Suprapubic skin (tissue), 4 donors: ENCODE data around the gene NLRC5. TPM values are rescaled to one million over a fixed set of nuclear protein-coding genes. Genes with fewer than 3 reads are reported as not detected.

Source experiments
- DNase-seq, 2 donors: peaks; one replicate each; pipeline ENCODE4 v3.0.0-alpha.2; 2019; ENCODE audit warnings: low spot score in 2 of 2
- H3K27ac ChIP-seq: fragments of 200-600 bp; sonication (generic); one replicate; pipeline ENCODE4 v1.5.1; 2019
- H3K27me3 ChIP-seq: fragments of 200-600 bp; sonication (generic); one replicate; pipeline ENCODE4 v1.5.1; 2019
- H3K36me3 ChIP-seq: fragments of 200-600 bp; sonication (generic); one replicate; pipeline ENCODE4 v1.5.1; 2019
- H3K4me1 ChIP-seq: fragments of 200-600 bp; sonication (generic); one replicate; pipeline ENCODE4 v1.5.1; 2019
- H3K4me3 ChIP-seq: fragments of 200-600 bp; sonication (generic); one replicate; pipeline ENCODE4 v1.5.1; 2019; ENCODE audit warnings: mild to moderate bottlenecking
- H3K9me3 ChIP-seq: fragments of 200-600 bp; sonication (generic); one replicate; pipeline ENCODE4 v1.5.1; 2019
- EP300 ChIP-seq: sonication (generic); formaldehyde crosslinking; IDR thresholded peaks from one replicate; pipeline ENCODE4 v1.6.1; 2017; ENCODE audit warnings: antibody characterized with exemption
- POLR2A ChIP-seq, 2 donors: fragments of 450-650 bp; IDR thresholded peaks; one replicate each; pipeline ENCODE4 v1.6.1; 2017; ENCODE audit warnings: antibody characterized with exemption in 2 of 2, mild to moderate bottlenecking in 2 of 2, moderate library complexity in 2 of 2
- POLR2AphosphoS5 ChIP-seq, 3 donors: sonication (generic); formaldehyde crosslinking; IDR thresholded peaks; one replicate each; pipeline ENCODE4 v1.6.1; 2017; ENCODE audit warnings: antibody characterized with exemption in 3 of 3
- WGBS: methylation state at CpG from one replicate; pipeline ENCODE4 v1.1.5; 2018; 5-methylcytosine and 5-hydroxymethylcytosine counted together
- total RNA-seq, 4 donors: library from RNA; depleted of rRNA; stranded (reverse); fragments of >200 nt; gene quantifications; one replicate each; pipeline ENCODE4 v1.1.0, GENCODE V29; 2016
- TF ChIP-seq, protein P1 (sequence below), 2 donors: fragments of 200-600 bp in 1 of 2; fragments of 450-650 bp in 1 of 2; sonication (generic) in 1 of 2; IDR thresholded peaks; one replicate each; pipeline ENCODE4 v1.5.1; 2016 to 2019; ENCODE audit warnings: antibody characterized with exemption in 2 of 2, mild to moderate bottlenecking in 1 of 2, moderate library complexity in 1 of 2

Gene NLRC5
- total RNA-seq, 4 donors from 2014 or later, result 36.9 to 133 (median 54.4) TPM

DNA sequence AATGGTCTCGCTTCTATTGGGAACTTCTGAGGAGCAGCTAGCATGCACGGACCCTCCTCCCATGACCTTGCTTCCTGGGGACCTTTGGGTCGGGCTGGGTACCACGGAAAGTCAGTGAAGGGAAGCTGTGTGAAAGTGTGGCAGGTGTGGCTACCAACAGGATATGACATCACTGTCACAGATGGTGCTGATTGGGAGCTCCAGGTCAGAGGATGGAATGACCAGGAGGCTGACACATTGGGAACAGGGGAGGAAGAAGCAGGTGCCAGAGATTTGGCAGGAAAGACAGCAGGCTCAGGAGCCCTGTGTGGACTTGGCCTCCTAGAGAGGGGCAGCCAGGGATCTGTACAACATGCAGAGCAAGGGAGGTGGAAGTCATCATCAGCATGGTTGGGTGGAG is 137.1 kb downstream of the NLRC5 start:
- Histone ChIP-seq H3K4me3 (no peak overlapping the region), H3K4me1 (no peaks in the 10 kb centered on the region), H3K27me3 (no peaks in the 10 kb centered on the region), H3K36me3 (peaks cover 16% of the 10 kb centered on the region), H3K9me3 (no peaks in the 10 kb centered on the region), H3K27ac (no peak overlapping the region)
- no peak for DNase-seq
- 100% methylated on average over 4 of the region's 4 CpGs for WGBS
- no peak for TF ChIP-seq POLR2AphosphoS5 (IDR thresholded peaks at IDR 0.05)
- TF ChIP-seq POLR2A (IDR thresholded peaks at IDR 0.05), result no peak
- no peak for TF ChIP-seq EP300
- TF ChIP-seq, protein P1, sequence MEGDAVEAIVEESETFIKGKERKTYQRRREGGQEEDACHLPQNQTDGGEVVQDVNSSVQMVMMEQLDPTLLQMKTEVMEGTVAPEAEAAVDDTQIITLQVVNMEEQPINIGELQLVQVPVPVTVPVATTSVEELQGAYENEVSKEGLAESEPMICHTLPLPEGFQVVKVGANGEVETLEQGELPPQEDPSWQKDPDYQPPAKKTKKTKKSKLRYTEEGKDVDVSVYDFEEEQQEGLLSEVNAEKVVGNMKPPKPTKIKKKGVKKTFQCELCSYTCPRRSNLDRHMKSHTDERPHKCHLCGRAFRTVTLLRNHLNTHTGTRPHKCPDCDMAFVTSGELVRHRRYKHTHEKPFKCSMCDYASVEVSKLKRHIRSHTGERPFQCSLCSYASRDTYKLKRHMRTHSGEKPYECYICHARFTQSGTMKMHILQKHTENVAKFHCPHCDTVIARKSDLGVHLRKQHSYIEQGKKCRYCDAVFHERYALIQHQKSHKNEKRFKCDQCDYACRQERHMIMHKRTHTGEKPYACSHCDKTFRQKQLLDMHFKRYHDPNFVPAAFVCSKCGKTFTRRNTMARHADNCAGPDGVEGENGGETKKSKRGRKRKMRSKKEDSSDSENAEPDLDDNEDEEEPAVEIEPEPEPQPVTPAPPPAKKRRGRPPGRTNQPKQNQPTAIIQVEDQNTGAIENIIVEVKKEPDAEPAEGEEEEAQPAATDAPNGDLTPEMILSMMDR (IDR thresholded peaks at IDR 0.05), result no peak

DNA sequence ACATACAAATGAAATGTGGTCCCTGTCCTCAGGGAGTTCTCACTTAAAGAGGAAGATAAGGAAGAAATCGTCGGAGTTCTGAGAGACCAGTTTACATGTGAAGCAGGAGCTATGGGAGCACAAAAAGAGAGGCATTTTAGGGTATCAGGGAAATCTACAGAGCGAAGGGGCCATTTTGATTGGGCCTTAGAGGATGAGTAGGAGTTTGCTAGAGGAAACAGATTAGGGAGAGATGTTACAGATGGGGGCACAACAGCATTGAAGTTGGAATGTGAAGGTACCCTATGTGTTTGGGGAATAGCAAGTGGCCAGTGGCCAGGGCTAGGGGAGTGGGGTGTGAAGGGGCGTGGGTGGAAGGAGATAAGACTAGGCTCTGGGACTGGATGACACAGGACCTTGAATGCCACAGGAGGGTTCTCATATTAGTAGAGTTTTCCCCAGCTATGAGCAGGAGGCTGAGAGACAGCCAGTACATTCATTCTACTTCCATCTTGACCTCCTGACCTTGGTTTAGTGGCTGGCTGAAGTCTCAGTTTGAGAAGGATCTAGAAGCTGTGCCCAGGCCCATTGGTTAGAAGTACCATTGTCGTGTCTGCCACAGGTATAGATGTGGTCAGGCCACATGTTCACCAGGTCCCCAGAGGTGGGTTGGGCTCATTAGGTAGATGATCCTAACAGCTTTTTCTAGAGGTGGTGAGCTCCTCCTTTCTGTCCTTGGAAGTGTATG is 137.8 kb downstream of the NLRC5 start:
- Histone ChIP-seq H3K36me3 (peaks cover 8% of the 10 kb centered on the region), H3K27ac (no peak overlapping the region), H3K27me3 (no peaks in the 10 kb centered on the region), H3K9me3 (no peaks in the 10 kb centered on the region), H3K4me1 (no peaks in the 10 kb centered on the region), H3K4me3 (no peak overlapping the region)
- WGBS, result 87% methylated on average over 5 of the region's 5 CpGs
- TF ChIP-seq POLR2AphosphoS5 (IDR thresholded peaks at IDR 0.05) (no peak), EP300 (no peak), POLR2A (IDR thresholded peaks at IDR 0.05) (no peak)
- TF ChIP-seq, protein P1 (IDR thresholded peaks at IDR 0.05), result no peak
- DNase-seq, result no peak

DNA sequence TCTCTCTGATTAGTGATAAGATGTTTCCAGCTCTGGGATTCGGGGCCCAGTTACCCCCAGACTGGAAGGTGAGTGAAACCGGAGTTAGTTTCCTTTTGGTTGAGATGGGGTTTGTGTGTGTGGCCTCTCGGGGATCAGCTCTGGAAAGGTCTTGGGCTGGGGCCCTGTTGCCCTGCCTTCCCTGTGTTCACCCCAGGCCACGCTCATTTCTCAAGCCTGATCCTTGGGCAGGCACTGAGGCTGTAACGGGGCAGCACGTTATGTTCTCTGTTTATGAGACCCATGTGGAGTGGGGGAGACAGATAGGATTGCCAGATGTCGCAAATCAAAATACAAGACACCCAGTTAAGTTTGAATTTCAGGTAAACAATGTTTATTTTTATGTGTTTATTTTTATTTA is 138.5 kb downstream of the NLRC5 start:
- no peak overlapping the region for H3K4me3 ChIP-seq
- no peaks in the 10 kb centered on the region for H3K9me3 ChIP-seq
- H3K4me1 ChIP-seq, result no peaks in the 10 kb centered on the region
- WGBS, result 89% methylated on average over 4 of the region's 7 CpGs
- no peak for DNase-seq
- H3K27ac ChIP-seq, result no peak overlapping the region
- TF ChIP-seq POLR2AphosphoS5 (IDR thresholded peaks at IDR 0.05) (no peak), EP300 (no peak), POLR2A (IDR thresholded peaks at IDR 0.05) (no peak)
- TF ChIP-seq, protein P1 (IDR thresholded peaks at IDR 0.05), result no peak
- peaks cover 6% of the 10 kb centered on the region for H3K36me3 ChIP-seq
- H3K27me3 ChIP-seq, result no peaks in the 10 kb centered on the region

DNA sequence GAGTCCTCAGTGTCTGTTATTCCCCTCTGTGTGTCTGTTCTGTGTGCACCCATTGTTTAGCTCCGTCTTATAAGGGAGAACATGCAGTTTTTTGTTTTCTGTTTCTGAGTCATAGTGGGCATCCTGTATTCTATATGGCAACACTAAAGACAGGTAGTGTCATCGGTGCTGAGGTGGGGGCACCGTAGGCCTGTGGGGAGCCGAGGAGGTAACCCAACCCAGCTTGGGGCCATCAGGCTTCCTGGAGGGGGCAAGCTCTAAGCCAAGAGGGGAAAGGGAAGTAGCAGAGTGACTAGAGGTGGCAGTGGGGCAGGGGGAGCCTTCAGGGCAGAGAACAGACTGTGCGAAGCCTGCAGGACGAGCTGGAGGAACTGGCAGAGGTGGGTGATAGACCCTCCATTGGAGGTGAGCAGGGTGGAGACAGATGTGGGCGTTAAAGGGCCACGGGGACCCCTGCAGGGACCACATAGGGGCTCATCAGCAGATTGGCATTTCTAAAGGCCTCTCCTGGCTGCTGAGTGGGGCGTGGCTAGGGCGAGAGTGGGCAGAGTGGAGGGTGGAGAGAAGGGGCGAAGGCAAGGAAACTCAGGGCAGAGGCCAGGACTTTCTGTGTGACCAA is 139.5 kb downstream of the NLRC5 start:
- no peaks in the 10 kb centered on the region for H3K27me3 ChIP-seq
- H3K9me3 ChIP-seq, result no peaks in the 10 kb centered on the region
- no peak overlapping the region for H3K4me3 ChIP-seq
- DNase-seq, result no peak
- TF ChIP-seq EP300, result no peak
- TF ChIP-seq, protein P1 (IDR thresholded peaks at IDR 0.05), result no peak
- TF ChIP-seq POLR2AphosphoS5 (IDR thresholded peaks at IDR 0.05), result no peak
- TF ChIP-seq POLR2A (IDR thresholded peaks at IDR 0.05), result no peak
- H3K27ac ChIP-seq, result no peak overlapping the region
- peaks cover 6% of the 10 kb centered on the region for H3K36me3 ChIP-seq
- H3K4me1 ChIP-seq, result no peaks in the 10 kb centered on the region
- WGBS, result 81% methylated on average over 11 of the region's 11 CpGs

DNA sequence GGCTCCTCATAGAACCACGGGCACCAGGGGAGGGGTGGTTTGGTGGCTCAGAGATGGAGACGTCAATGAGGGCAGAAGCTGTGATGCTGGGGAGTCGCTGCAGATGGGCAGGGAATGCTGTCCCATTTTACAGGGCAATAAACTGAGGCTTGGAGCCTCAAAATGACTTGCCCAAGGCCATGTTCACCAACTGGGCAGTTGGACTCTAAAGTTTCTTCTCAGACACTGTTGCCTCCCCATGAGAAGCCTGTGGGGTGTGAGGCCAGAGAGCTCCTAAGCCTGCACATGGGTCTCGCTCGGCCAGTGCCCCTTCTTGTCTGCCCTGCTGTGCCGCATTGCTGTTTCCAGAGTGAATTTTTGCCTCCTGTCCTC is 141.6 kb downstream of the NLRC5 start:
- WGBS, result 92% methylated on average over 6 of the region's 6 CpGs
- Histone ChIP-seq H3K36me3 (peaks cover 5% of the 10 kb centered on the region), H3K27me3 (no peaks in the 10 kb centered on the region), H3K4me1 (no peaks in the 10 kb centered on the region), H3K4me3 (no peak overlapping the region), H3K9me3 (no peaks in the 10 kb centered on the region), H3K27ac (no peak overlapping the region)
- TF ChIP-seq POLR2AphosphoS5 (IDR thresholded peaks at IDR 0.05), result no peak
- no peak for TF ChIP-seq POLR2A (IDR thresholded peaks at IDR 0.05)
- TF ChIP-seq, protein P1 (IDR thresholded peaks at IDR 0.05), result no peak
- no peak for TF ChIP-seq EP300
- DNase-seq, result no peak
